ENCODE data around the gene HOXD9. TPM values are rescaled to one million over a fixed set of nuclear protein-coding genes. Genes with fewer than 3 reads are reported as not detected.

Gene HOXD9
- total RNA-seq, 1 donor from 2014 or later = 1.8 TPM

DNA sequence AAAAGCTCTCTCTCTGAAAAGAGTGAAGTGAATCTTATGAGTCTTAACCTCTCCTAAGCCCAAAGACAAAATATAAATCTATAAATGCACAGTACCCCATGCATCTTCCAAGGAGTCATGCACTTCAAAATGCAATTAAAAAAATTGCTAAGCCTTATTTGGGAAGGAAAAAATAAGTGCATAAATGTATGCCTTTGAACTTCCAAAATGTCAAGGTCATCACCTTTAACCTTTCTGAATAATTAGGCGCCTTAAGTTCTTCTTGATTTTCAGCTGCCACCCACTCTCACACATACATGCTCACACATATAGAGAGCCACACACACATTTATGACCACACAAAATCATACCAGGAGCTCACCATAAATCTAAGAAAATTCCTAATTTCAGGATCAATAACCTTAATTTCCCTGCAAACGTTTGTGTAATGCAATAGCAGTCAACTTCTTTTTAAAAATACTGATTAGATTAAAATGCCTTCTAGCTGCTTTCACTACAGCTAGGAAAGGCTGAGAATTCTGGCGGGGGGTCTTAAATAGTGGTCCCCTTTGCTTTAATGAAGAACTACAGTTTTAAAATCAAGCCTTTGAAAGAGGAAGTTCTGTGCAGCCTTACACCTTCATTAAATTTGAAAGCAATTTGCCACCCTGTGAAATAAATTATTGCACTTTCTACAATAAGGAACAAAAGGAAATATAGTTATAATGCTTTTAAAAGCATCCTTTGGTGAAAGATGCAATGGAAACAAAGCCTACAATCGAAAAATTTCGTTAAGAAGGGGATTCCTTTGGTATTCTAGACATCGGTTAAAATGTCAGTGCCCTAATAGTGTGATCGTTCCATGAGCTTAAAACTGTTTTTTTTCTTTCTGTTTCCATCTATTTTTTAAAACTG is 11.9 kb upstream of the HOXD9 start:
- DNase-seq = no peak

DNA sequence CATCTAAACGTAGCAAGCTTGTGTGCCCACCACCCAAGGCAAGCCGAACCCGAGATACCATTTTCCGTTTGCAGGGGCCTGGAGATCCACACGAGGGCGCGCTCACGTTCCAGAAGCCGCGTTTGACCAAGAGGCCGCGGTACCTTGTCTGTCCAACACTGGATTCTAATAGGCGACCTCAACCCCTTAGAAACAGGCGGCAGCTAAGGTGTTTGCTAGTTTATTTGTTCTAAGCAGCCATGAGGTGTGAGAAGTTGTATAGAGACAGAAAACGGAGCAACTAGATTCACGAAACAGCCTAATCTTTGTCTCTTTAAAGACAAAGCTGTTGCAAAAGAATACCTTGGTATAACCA is 11.2 kb upstream of the HOXD9 start:
- peak; percentile 84 for DNase-seq

DNA sequence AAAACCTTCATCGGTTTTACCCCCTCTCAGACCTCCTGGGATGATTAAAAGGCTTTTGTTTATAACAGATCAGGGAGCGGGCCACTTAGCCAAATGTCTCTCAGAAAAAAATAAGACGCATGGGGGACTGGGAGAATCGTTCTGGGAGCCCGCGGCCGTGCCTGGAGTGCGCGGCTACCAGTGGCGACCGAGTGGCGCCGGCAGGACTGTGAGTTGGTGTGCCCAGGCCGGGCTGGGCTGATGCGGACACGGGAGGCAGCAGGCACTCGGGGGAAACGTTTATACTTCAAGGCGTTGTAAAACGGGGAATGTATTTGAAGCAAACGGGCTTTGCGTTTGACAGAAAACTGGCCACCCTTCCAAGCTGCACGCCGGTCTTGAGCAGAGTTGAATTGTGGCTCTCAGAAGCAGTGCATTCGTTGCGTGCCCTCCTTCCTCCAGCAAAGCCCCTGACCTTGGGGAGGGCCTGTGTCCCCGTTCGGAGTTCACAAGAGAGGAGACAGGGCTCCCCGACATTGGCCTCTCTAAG is 10.6 kb upstream of the HOXD9 start:
- DNase-seq = no peak

DNA sequence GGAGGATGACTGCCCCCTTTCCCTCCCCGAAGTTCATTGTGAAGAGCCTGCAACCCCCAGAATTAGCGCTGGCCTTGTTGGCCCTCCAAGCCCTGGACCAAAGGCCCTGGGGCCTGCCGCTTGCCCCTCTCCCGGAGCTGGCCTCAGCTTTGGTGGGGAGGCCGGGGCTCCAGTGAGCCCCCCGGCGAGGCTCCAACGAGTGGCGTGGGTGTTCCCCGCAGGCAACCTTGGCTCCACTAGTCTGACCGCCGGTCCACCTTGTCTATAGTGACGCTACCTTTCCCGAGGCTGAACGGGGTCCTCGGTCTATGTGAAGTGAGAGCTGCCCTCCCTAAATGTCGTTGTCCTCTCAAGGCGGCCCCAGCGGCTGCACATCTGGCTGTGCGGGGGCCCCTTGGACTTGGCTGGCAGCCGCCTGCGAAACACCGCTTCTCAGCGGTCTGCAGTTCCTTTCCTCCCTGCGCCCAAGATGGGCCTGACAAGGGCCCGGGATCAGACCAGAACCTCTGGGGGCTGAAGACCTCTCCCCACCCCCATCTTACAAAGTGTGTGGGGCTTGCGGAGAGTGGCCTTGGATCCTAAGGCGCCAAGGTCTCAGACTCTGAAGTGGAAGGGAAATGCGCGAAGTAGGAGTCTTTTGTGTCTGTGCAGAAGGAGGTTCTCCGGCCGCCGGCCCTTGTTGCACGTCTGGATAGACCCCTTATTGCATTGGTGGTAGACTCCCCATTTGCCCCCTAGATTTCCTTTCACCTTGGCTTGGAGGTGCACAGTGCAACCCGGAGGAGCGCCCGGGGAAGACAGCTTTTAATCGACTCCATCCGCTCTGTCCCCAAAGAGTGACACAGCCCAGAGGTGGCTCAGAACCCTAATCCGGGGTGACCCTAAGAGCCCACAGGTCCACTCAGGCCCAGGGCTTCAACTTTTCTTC is 9.9 kb upstream of the HOXD9 start:
- DNase-seq = no peak

DNA sequence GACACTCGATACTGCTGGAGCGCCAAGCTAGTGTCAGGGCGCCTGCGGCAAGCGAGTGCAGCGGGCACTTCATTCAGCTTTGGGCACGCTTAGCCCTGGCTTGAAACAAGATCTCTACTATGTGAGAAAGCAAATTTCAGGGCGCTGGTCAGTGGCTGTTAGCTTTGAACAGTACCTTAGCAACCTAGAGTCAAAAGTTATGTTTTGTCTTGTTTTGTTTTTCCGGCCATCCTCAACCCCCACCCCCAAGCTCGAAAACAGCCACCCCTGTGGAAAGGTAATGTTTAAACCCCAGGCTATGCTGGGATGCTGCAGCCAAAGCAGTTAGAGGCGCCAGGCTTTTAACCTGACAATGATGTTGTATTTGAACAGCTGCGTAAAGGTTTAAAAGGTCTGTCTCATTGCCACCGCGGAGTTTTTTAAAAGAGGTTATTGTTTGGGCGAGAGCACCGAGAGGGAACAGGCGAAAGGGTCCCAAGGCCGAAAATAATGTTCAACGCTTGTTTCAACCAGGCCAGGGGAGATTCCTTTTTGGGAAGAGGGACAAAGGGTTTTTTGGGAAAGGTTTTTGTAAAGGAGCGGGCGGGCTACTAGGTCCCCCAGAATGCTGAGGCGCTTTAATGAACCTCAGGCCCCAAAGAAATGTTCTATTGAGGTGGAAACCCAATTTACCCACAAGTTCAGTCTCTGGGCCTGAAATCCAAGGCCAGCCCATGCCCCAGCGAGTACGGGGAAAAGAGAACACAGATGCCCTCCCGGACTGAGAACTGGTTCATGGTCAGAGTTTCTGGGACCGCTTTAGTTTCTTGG is 8.2 kb upstream of the HOXD9 start:
- DNase-seq = no peak

DNA sequence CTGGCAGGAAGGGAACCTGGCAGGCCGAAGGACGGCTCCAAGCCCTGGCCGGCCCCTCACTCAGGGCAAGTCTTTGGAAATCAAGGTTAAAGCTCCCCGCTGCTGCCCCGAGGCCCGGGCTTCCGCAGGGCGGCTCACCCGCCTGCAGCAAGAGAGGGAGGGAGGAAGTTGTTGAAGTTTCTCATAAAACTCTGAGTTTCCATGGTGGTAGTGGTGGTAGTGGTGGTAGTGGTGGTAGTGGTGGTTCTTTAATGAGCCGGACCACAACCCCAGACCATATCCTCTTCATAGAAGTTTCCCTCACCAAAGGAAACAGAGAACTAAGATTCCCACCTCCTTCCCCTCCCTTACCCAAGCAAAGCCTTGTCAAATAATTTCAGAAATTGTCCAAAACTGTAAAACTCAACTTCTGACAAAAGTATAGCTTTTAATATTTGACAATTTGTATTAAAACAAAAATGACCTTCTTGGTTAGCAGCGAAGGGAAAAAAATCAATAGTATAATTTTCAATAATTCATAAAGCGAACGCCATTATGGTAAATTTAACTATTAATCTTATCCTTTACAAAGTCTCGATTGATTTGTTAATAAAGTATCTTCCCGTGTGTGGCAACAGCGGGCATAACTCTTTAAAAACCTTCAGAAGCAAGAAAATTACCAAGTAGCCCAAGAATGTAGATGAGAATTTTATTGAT is 7.4 kb upstream of the HOXD9 start:
- no peak for DNase-seq

DNA sequence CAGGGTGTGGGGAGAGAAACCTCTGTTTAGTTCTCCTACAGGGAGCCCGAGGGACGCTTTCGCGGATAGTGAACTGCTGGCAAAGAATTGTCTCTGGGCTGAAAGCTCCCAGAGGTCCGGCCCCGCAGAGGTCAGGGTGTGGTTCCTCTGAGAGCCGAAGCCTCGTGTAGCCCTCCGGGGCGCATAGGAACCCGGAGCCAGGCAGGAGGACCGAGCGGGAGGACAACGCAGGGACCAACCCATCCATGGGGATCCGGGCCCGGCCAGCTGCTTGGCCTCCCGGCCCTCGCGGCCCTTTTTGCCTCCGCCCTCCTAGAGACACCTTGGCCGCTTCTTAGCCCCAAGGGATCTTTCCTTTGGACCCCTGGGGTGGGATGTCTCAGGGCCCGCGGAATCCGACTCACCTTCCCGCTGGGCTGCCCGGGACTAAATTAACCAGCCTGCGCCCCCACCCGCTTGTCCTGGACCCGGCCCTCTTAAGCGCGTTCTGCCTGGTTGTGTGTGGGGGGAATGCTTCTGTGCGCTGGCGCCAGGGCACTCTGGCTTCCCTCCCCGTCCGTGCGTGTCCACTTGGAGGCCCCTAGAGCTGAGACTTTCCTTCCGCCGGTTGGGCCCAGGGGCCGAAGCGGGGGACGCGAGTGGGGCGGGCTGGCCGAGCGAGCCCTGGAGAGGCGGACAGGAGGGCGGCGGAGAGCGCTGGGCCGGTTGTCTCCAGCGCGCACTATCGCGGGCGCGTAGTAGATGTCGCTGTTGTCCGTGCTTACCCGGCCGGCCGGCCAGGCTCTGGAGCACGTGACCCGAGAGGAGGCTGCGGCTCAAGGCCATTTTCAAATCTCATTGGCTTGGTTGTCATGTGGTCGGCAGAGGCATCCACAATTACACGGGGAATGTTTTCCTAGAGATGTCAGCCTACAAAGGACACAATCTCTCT is 6.4 kb upstream of the HOXD9 start, which contains the start of gene HOXD10:
TSS of gene HOXD10 (plus strand) at position 896 of the 931 bp plus-strand sequence. CDS start 56 bp downstream, outside the sequence.
- DNase-seq = no peak

DNA sequence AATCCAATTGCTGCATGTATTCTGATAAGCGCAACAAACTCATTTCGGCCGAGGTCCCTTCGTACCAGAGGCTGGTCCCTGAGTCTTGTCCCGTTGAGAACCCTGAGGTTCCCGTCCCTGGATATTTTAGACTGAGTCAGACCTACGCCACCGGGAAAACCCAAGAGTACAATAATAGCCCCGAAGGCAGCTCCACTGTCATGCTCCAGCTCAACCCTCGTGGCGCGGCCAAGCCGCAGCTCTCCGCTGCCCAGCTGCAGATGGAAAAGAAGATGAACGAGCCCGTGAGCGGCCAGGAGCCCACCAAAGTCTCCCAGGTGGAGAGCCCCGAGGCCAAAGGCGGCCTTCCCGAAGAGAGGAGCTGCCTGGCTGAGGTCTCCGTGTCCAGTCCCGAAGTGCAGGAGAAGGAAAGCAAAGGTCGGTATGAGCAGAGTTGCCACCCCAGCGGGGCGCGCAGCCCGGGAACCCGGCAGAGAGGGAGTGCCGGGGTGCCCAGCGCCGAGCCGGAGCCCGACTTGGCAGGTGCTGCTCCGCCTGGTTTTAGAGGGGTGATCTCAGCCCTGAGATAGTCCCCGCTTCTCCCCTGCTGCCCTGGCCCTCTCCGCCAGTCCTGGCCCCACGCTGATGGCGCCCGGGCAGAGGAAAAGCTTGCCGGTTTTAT is 5.2 kb upstream of the HOXD9 start:
- DNase-seq = no peak

DNA sequence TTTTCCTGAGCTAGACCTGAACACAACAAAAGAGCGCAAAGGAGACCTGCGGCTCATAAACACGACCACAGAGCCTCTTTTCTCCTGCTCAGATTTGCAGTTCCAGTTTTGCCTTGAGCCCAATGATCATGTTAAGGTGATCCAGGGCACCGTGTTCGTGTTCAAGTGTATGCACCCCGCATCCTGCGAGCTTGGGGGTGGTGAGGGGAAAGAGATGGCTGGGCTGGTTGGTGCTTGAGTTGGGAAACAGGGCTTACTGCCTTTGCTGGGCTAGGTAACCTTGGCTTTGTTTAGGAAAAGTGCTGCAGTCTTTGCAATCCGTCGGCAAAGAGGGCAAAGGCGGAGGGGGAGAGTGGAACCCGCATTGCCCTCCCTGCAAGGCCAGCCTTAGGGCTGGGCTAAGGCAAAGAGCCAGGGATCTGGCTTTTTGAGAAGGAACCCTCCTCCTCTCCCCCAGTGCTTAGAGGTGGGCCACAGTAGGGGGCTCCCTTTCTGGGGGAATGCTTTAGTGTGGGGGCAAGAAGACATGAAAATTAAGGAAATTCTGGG is 4.6 kb upstream of the HOXD9 start:
- no peak for DNase-seq

DNA sequence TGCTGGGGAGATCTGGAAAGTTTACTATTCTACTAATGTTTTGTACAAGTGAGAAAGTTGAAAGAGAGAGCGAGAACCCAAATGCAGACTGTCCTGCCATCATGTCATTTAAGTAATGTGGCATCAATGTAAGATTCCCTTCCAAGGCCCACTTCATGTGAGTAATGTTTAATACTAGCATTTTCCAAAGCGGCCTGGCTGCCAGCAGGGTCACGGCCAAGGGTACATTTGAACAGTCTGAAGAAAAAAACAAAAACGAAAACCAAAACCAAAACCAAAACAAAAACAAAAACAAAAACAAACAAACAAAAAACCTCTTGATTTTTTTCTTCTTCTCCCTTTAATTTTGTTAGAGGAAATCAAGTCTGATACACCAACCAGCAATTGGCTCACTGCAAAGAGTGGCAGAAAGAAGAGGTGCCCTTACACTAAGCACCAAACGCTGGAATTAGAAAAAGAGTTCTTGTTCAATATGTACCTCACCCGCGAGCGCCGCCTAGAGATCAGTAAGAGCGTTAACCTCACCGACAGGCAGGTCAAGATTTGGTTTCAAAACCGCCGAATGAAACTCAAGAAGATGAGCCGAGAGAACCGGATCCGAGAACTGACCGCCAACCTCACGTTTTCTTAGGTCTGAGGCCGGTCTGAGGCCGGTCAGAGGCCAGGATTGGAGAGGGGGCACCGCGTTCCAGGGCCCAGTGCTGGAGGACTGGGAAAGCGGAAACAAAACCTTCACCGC is 3.7 kb upstream of the HOXD9 start:
- peak; percentile 57 for DNase-seq

DNA sequence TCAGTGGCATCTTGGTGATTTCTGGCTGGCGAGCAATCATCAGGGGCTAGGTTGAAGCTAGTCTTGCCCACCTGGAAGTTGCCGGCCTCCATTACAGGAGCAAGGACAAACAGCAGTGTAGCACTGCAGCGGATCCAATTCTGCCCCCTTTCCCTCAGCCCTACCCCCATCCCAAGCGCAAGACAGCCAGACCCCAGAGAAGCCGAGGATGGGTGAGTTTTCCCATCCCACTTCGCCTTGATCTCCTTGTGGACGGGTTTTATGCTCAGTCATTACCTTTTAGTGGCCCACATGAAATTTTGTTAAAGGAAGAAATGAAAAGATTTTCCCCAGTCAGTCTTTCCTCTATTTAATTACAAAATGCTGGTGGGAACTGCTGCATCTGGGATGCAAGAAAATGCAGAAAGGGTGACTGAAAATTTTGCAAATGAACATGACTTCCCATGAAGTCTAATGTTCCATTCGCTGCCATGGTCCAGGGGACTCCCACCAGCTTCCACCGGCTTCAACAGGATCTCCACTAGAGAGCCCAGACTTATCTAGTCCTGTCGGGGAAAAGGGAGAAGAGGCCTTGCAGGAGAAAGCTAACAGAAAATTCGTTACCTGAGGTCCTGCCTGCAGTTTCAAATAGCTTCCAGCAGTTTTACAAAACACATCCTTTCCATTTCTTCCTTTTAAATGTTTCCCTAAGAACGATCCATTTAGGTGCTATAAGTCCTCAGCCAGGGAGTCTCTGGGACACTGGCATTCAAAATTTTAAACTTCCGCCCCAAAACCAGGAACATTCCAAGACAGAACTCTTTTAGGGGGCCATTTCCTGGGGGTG is 1.9 kb upstream of the HOXD9 start:
- no peak for DNase-seq

DNA sequence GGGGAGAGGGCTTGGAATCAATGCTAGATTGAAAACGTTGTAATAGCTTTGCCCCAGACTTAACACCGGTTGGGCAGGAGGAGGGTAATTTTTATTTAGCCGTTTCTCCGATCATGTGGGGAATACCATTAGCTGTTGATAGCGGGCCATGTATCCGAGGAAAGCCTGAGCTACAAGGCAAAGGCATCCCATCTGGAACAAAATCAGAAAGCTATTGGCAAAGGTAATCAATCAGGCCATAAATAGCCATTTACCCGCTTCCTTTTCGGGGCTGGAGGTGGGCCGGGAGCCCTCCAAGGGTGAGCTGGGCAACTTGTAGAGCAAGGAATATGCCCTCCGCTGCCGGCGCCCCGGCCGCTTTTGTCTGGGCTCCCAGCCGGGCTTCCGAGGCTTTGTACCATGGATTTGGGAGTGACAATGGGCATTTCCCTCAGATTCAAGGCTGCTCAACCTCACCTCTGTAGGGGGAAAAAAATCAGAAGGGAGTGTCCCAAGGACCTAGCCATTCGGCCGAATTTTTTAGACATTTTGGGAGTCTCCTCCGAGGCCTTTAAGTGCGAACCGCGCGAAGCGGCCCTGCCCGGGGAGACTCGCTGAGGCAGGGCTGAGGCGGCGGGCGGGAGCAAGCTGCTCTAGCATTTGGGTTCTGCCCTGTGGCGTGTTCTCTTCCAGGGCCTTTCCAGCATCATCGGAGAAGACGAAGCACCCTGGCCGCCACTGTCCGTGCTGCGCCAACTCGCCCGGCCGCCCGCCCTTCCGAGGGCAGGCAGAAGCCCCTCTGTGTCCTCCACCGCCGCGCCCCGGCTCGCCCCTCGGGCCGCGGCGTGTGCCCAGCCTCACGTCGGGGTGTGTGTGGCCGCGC is 1.1 kb upstream of the HOXD9 start:
- no peak for DNase-seq

DNA sequence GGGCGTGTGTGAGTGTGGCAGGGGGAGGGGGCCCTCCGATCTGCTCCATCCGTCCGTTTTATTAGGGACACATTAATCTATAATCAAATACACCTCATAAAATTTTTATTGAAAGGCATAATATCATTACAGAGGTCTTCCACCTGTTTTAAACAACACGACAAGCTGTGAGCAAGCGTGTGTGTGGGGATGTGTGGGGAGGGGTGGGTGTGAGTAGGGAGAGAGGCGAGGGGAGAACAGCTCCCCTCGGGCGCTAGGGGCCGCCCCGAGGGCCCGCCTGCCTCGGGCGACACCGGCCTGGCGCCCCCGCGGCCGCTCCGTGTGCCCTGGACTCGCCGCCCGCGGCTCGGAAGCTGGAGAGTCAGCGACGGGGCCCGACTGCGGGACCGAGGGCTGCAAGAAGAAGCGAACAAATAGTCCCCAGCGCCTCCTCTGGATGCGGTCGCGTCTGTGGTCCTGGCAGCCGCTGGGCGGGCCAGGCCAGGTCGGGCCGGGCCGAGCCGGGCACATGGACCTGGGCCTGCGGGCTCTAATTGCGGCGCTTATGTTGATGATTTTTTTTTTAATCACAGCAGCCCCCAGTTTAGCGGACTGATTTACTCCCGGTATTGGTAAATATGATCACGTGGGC is 352 bp upstream of the HOXD9 start:
- DNase-seq = peak; percentile 68

DNA sequence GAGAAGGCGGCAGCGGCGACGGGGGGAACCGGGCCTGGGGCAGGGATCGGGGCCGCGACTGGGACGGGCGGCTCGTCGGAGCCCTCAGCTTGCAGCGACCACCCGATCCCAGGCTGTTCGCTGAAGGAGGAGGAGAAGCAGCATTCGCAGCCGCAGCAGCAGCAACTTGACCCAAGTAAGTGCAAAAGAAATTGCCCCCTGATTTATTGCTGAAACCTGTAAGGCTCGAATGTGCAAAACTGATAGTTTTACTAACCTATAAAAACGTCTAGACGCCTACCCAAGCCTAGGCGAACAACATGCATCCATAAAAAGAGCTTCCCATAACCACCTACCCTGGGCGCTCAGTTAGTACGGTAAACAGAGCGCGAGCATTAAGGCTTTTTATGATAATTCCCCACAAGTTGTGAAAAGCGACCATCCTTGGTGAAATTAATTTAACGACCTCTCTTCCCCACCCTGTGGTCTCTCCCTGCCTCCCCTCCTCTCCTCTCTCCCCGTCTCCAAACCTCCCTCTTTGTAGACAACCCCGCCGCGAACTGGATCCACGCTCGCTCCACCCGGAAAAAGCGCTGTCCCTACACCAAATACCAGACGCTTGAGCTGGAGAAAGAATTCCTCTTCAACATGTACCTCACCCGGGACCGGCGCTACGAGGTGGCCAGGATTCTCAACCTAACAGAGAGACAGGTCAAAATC is 1.0 kb downstream of the HOXD9 start:
- no peak for DNase-seq
